Heart left ventricle (tissue), 16 donors: ENCODE data around the gene VPS18. TPM values are rescaled to one million over a fixed set of nuclear protein-coding genes. Genes with fewer than 3 reads are reported as not detected.

ENCODE experiments used
- ATAC-seq, 4 donors: fragments of 200-7000 bp; cut with Tn5 transposase; one replicate each; pipeline ENCODE4 v1.9.1; 2020 to 2022; ENCODE audit warnings: moderate library complexity in 4 of 4, mild to moderate bottlenecking in 3 of 4, moderate number of reproducible peaks in 1 of 4
- DNase-seq, 5 donors: peaks; one replicate each; pipeline ENCODE4 v3.0.0-alpha.2; 2020
- H3K27ac ChIP-seq, 12 donors: fragments of 200-600 bp; sonication (generic) in 4 of 12; one replicate each; pipeline versions ENCODE4 v1.5.0 to v1.8.0; 2016 to 2022; ENCODE audit warnings: mild to moderate bottlenecking in 2 of 12
- H3K27me3 ChIP-seq, 9 donors: fragments of 200-600 bp; sonication (generic) in 2 of 9; one replicate each; pipeline versions ENCODE4 v1.5.1 to v1.8.0; 2016 to 2022; ENCODE audit warnings: mild to moderate bottlenecking in 3 of 9
- H3K36me3 ChIP-seq, 9 donors: fragments of 200-600 bp; sonication (generic) in 2 of 9; one replicate each; pipeline versions ENCODE4 v1.5.0 to v1.8.0; 2018 to 2022; ENCODE audit warnings: mild to moderate bottlenecking in 2 of 9
- H3K4me1 ChIP-seq, 12 donors: fragments of 200-600 bp; sonication (generic) in 4 of 12; one replicate each; pipeline versions ENCODE4 v1.5.0 to v1.8.0; 2016 to 2022; ENCODE audit warnings: mild to moderate bottlenecking in 3 of 12
- H3K4me3 ChIP-seq, 12 donors: fragments of 200-600 bp; sonication (generic) in 4 of 12; one replicate each; pipeline versions ENCODE4 v1.5.0 to v1.8.0; 2017 to 2022; ENCODE audit warnings: mild to moderate bottlenecking in 9 of 12, moderate library complexity in 4 of 12
- H3K9me3 ChIP-seq, 12 donors: fragments of 200-600 bp; sonication (generic) in 4 of 12; one replicate each; pipeline versions ENCODE4 v1.5.0 to v1.8.0; 2016 to 2022; ENCODE audit warnings: mild to moderate bottlenecking in 1 of 12
- CTCF ChIP-seq, 12 donors: fragments of 200-600 bp; sonication (generic) in 4 of 12; IDR thresholded peaks; one replicate each; pipeline versions ENCODE4 v1.5.0 to v1.8.0; 2018 to 2022; ENCODE audit warnings: antibody characterized with exemption in 12 of 12, mild to moderate bottlenecking in 5 of 12
- POLR2A ChIP-seq, 2 donors: fragments of 450-650 bp; IDR thresholded peaks; one replicate each; pipeline ENCODE4 v1.6.1; 2017; ENCODE audit warnings: antibody characterized with exemption in 2 of 2, mild to moderate bottlenecking in 2 of 2, moderate library complexity in 2 of 2
- WGBS, 4 donors: extraction: QIAGEN DNeasy Blood & Tissue Kit in 2 of 4; methylation state at CpG; one replicate each; pipeline versions ENCODE4 v1.1.5 to v1.1.7; 2013 to 2018; 5-methylcytosine and 5-hydroxymethylcytosine counted together
- intact Hi-C, 10 donors: fragments of 100-400 bp; cut with DNase I; formaldehyde crosslinking; loops; one replicate each; pipeline versions ENCODE4 v1.11.1 to v1.14.2; 2022
- polyA plus RNA-seq, 2 donors: library from polyadenylated mRNA; stranded (reverse); fragments of 200-250 nt; gene quantifications; one replicate each; pipeline ENCODE4 v1.2.3, GENCODE V29; 2013
- total RNA-seq, 9 donors: library from RNA; depleted of rRNA in 2 of 9; stranded (reverse); fragments of >200 nt in 2 of 9; fragmentation: NEBNext Ultra II Directional in 3 of 9; extraction: Animal tissue kit (Norgen Biotek cat#: 25700) in 3 of 9; gene quantifications; one replicate each; pipeline versions ENCODE4 v1.1.0 to v1.2.4, GENCODE V29; 2016 to 2023
- donor health status: ischemic (EF 13 %, LVEDD 7.1; RV severe dilation, severe dysfunction).
- donor health status: healthy with polysubstance abuse.
- donor health status: DM: no; HTN: yes; CAD: no.
- donor health status: DM: no; HTN: no; CAD: no.
- donor health status: ischemic (EF 25% LVEDD 6.9; RV normal size, moderate dysfunction).
- donor health status: ischemic (EF 25% LVEDD 5.7; RV mildly dilated, moderate dysfunction).
- donor health status: healthy.
- donor health status: DM: yes; HTN: yes; CAD: no.
- donor health status: ischemic (EF 35%, LVEDD 5.7; RV mildly dilated, moderate dysfunction).
- donor health status: nonischemic (EF 11% LVEDD 7.7; RV severe dilation, severe dysfunction).
- donor health status: DM: yes; HTN: yes; CAD: no.
- donor health status: PGD.
- donor health status: ischemic (EF 29% LVEDD 5.4; RV normal size, mild dysfunction).
- donor health status: nonischemic (EF 23%, LVEDD 6.1; RV moderate dilation, normal function).

Gene VPS18
- total and polyA plus RNA-seq, 11 donors: 14.7 to 29.2 (median 21.3) TPM

GRCh38 chr15:40845511-40846284 is 48.6 kb upstream of the VPS18 start:
- peak overlapping the region in 1 of 12 donors; percentile 68 for H3K4me3 ChIP-seq

GRCh38 chr15:40846841-40847222 is 47.4 kb upstream of the VPS18 start:
- DNase-seq (no peak), ATAC-seq (no peak)
- H3K27me3 ChIP-seq: peaks cover 9 to 40% (median 19%) of the 10 kb centered on the region in 9 donors
- H3K4me1 ChIP-seq: peaks cover 0 to 37% (median 10%) of the 10 kb centered on the region in 12 donors
- H3K4me3 ChIP-seq: no peak overlapping the region
- no peaks in the 10 kb centered on the region for H3K36me3 ChIP-seq
- H3K27ac ChIP-seq: peak overlapping the region in 1 of 12 donors; percentile 73
- TF ChIP-seq POLR2A (IDR thresholded peaks at IDR 0.05) (no peak), CTCF (IDR thresholded peaks at IDR 0.05) (no peak)
- intact Hi-C loops: no loop called here
- no peaks in the 10 kb centered on the region for H3K9me3 ChIP-seq

More at GRCh38 chr15:40845511-40846284, 48.6 kb upstream of the VPS18 start:
- DNase-seq (no peak), ATAC-seq (no peak)
- peaks cover 9 to 40% (median 19%) of the 10 kb centered on the region in 9 donors for H3K27me3 ChIP-seq
- H3K4me1 ChIP-seq: peaks cover 0 to 37% (median 10%) of the 10 kb centered on the region in 12 donors
- intact Hi-C loops: no loop called here
- WGBS, 4 donors: 84 to 92% (median 90%) methylated on average over 8 of the region's 8 CpGs
- TF ChIP-seq POLR2A (IDR thresholded peaks at IDR 0.05): no peak
- TF ChIP-seq CTCF (IDR thresholded peaks at IDR 0.05): no peak
- no peaks in the 10 kb centered on the region for H3K36me3 ChIP-seq
- H3K27ac ChIP-seq: no peak overlapping the region
- no peaks in the 10 kb centered on the region for H3K9me3 ChIP-seq

GRCh38 chr15:40847223-40847961 is 46.9 kb upstream of the VPS18 start:
- DNase-seq (peak in 4 of 5 donors; percentile 44 to 58 (median 48)), ATAC-seq (peak; percentile 64 to 84 (median 80))
- Histone ChIP-seq H3K27me3 (peaks cover 9 to 40% (median 19%) of the 10 kb centered on the region in 9 donors), H3K4me1 (peaks cover 0 to 37% (median 10%) of the 10 kb centered on the region in 12 donors), H3K36me3 (no peaks in the 10 kb centered on the region), H3K27ac (peak overlapping the region in 1 of 12 donors; percentile 73), H3K4me3 (peak overlapping the region in 1 of 12 donors; percentile 4), H3K9me3 (no peaks in the 10 kb centered on the region)
- TF ChIP-seq POLR2A (IDR thresholded peaks at IDR 0.05): no peak
- TF ChIP-seq CTCF (IDR thresholded peaks at IDR 0.05): no peak
- intact Hi-C loops: no loop called here
- WGBS, 4 donors: 77 to 79% (median 78%) methylated on average over 7 of the region's 7 CpGs

GRCh38 chr15:40850576-40851112 is 43.6 kb upstream of the VPS18 start:
- TF ChIP-seq CTCF (IDR thresholded peaks at IDR 0.05): no peak
- TF ChIP-seq POLR2A (IDR thresholded peaks at IDR 0.05): no peak
- whole genome bisulfite sequencing, 4 donors: 75 to 88% (median 83%) methylated on average over 8 of the region's 8 CpGs
- peaks cover 0 to 20% (median 0%) of the 10 kb centered on the region in 12 donors for H3K4me1 ChIP-seq
- no peak for ATAC-seq
- DNase-seq: no peak
- H3K27ac ChIP-seq: no peak overlapping the region
- H3K4me3 ChIP-seq: no peak overlapping the region
- H3K9me3 ChIP-seq: no peaks in the 10 kb centered on the region
- H3K36me3 ChIP-seq: no peaks in the 10 kb centered on the region
- H3K27me3 ChIP-seq: peaks cover 0 to 13% (median 4%) of the 10 kb centered on the region in 9 donors
- intact Hi-C loops: loop anchor here in 3 of 10 donors (10.0 kb wide), 2 partner anchors 176 to 334 kb away; no protein-coding TSS in a partner anchor
